Measurements from ENCODE around the gene DNAH14.

DNA sequence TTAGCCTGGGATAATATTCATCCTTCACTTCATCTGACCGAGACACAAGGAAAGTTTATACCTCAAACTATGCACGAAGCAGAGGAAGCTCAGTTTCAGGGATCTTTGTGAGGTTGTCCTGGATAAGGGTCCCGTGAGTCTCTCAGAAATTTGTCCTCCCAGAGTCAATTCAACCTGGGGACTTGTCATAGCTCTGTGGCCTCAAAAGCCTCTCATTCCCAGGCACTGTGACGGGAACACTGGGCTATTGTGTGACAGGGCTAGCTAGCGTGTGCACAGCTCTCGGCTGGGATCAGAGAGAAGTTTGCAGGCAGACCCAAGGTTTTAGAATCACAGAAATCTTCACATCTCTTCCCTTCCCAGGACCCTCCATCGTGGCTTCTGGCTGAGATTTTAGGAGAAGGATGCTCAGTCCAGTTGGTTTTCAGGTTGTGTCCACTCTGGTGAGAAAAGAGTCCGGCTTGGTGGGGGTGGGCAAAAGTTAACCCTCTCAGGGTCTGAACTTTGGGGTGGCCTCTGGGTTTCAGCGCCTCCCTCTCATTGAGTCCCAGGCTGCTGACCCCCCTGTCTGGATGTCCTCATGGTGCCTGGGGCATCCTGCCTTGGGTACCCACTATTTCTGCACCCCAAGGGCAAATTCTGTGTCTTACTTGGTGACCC lies 518.8 kb downstream of the DNAH14 start:
- TF ChIP-seq, protein P1, sequence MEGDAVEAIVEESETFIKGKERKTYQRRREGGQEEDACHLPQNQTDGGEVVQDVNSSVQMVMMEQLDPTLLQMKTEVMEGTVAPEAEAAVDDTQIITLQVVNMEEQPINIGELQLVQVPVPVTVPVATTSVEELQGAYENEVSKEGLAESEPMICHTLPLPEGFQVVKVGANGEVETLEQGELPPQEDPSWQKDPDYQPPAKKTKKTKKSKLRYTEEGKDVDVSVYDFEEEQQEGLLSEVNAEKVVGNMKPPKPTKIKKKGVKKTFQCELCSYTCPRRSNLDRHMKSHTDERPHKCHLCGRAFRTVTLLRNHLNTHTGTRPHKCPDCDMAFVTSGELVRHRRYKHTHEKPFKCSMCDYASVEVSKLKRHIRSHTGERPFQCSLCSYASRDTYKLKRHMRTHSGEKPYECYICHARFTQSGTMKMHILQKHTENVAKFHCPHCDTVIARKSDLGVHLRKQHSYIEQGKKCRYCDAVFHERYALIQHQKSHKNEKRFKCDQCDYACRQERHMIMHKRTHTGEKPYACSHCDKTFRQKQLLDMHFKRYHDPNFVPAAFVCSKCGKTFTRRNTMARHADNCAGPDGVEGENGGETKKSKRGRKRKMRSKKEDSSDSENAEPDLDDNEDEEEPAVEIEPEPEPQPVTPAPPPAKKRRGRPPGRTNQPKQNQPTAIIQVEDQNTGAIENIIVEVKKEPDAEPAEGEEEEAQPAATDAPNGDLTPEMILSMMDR (IDR thresholded peaks at IDR 0.05; ENCODE audit: poor library complexity, severe bottlenecking), result no peak
- no peak for TF ChIP-seq MXI1 (conservative IDR thresholded peaks at IDR 0.05; ENCODE audit: poor library complexity, severe bottlenecking)
- no peak for TF ChIP-seq EZH2 (IDR thresholded peaks at IDR 0.05; ENCODE audit: borderline replicate concordance, insufficient read depth, low read length, poor library complexity, severe bottlenecking)
- no peak for TF ChIP-seq EP300 (conservative IDR thresholded peaks at IDR 0.05; ENCODE audit: poor library complexity, severe bottlenecking)
- no peak for TF ChIP-seq TAF1 (IDR thresholded peaks at IDR 0.05; ENCODE audit: low read depth)
